CD4-positive, alpha-beta T cell treated with Interleukin-10 for 1 hour (primary cell): ENCODE data around the gene P2RX2.
"Not testable (repeated sequence)": the region's sequence is repeated elsewhere in the genome, so short reads cannot be mapped to it uniquely, and the experiment has no call there.

ENCODE experiments used
- DNase-seq: peaks from one replicate; pipeline ENCODE4 v3.0.0-alpha.2; 2020

The P2RX2 gene

DNA sequence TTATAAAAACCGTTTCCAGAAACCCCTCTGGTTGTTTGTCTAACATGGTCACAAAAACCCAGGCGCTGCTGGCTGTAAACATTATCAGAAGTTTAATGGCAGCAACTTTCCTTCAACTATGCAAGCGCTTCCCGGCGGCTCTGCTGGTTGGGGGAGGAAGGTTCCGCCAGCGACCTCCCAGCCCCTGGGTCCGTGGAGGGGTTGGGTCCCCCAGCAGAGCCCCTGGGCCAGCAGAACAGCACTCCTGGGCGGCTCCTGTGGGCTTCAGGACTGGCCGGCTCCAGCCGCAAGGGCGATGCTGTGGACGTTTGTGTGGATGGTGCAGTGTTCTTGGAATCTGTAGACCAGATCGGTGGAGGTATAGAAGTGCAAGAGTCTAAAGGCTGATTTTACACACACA is 34.1 kb upstream of the P2RX2 start:
- no peak for DNase-seq

DNA sequence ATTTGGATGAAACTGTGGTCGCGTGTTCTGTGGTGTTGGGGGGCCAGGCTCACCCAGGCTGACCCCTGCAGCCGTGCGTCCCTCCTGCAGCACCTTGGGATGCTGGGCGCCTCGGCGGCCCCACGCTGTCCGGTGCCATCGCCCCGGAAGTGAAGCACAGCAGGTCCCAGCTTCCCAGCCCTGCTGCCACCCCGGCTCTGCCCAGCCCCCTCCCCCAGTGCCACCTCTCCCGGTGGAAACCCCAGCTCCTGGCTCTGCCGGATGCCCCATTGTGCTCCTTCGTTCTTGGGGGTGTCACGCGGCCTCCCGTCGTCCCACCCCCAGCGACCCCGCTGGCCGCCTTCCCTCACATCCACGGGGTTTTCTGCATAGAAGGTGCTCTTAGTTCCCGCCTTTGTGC is 33.4 kb upstream of the P2RX2 start:
- no peak for DNase-seq

DNA sequence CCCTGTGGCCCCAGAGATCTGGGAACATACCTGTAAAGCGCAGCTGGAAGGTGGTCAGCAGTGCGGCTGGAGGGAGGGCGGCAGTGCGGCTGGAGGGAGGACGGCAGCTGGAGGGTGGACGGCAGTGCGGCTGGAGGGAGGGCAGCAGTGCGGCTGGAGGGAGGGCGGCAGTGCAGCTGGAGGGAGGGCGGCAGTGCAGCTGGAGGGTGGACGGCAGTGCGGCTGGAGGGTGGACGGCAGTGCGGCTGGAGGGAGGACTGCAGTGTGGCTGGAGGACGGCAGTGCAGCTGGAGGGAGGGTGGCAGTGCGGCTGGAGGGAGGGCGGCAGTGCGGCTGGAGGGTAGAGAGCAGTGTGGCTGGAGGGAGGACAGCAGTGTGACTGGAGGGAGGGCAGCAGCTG is 31.6 kb upstream of the P2RX2 start:
- DNase-seq: no peak

DNA sequence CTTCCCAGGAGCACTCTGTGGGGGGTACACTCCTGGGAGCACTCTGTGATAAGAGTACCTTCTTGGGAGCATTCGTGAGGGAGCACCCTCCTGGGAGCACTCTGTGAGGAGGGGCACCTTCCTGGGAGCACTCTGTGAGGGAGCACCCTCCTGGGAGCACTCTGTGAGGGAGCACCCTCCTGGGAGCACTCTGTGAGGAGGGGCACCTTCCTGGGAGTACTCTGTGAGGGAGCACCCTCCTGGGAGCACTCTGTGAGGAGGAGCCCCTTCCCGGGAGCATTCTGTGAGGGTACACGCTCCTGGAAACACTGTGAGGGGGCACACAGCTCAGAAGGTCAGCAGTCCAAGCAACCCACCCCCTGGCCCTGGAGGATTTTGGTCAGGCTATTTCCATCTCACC is 30.8 kb upstream of the P2RX2 start:
- no peak for DNase-seq

DNA sequence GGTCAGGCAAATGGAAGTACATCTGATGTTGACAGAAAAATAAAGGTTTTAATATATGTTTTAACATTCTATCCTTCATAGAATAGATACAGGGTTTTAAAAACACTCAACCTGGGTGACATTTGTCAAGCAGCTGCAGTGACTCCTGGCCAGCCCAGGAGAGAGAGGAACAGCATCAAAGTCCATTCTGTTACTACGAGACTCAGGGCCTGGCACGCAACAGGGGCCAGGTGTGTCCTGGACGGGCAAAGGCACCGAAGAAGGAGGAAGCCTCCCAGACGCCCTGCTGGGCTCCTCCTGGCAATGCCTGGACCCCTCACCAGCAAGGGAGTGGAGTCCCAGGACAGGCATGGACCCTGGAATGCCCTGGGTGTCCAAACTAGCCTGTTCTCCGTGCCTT is 30.3 kb upstream of the P2RX2 start:
- no peak for DNase-seq

DNA sequence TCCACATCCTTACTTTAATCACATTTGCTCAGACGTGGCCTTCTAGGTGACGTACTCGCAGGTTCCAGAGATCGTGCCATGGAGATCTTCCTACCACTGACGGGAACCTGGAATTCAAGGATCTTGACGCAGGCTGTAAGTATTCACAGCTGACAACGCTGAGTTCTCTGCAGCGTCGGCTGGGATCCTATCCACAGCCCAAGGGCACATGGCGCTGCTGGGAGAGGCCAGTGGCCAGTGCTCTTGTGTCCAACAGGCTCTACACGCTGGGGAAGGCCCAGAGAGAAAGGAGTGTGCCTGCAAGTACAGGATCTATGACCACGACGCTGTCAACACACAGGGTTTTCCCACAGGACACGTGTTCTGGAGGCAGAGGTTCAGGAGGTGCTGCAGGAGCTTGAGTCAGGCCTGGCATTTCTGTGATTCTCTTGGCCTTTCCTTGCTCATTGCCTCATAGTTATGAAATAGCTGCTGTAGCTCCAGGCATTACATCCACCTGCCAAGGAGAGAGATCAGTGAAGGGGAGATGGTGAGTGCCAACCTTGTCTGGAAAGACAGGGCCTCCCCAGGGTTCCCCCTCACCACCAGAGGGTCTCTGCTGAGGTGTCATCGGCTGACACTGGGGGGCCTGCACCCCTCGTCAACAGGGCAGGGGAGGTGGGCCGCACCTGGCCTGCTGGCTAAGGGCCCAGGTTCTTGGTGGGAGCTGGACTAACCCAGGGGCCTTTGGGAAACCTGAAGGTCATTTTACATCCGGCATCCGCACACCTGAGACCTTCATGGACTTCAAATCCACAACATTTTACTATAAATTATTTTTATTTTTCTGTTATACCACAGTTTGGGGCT is 29.5 kb upstream of the P2RX2 start:
- DNase-seq: no peak

DNA sequence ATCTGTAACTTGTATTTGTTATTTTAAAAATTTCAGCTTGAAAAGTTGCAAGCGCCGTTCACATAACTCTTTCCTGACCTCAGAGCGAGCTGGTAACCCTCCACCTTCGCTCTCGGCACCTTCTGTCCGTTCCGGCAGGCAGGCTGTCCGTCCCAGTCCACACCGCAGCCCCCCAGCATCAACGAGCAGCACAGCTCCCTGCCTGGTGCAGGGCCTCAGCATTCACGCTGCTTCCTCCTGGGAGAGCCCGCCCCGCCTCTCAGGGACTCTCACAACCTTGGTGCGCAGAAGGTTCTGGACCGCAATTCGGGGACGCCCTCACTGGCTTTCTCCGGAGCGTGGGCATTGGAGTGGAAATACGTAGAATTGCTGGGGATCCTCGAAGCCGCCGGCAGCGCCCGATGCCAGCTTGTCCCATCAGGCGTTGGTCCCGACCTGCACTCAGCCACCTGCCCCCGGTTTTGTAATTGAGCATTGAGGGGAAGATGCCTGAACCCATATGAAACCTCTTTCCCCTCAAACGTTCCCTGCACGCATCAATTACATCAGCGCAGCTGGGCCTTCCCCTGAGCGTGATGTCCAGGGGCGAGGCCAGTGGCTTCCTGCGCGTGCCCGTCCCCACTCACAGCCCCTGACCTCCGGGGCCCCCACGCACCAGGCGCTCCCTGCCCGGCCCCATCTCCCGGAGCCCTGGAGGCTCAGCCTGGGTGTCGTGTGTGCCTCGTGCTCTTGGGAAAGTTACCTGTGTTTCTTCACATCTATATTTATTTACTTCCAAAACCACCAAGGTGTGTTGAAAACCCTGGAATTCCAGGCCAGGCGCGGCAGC is 27.3 kb upstream of the P2RX2 start:
- no peak for DNase-seq

DNA sequence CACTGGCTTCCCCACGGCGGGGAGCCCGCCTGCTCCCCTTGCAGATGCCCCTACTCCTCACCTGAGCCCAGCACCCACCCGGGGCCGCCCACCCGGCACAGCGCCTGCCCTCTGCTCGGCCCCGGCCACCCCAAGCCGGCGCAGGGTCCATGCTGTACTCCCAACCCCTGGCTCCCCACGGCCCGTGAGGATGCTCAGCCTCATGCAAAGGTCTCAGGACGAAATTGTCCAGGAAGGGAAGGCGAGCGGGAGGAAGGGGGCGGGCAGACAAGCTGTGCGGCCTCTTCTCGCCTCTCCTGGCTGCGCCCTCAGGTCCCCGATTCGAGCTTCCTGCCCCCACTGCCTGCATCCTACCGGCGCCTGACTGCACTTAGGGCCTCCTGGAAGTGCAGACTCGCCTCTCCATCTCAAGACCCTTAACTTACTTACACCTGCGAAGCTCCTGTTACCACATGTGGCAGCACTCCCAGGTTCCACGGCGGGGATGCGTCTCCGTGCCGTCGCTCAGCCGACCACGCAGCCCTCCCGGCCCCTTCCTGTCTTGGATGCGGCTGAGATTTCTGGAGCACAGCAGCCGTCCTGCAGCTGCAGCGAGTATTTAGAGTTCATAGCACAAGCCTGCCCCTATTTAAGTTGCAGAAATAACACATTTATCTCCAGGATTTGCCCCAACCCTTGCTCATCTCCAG is 26.1 kb upstream of the P2RX2 start:
- DNase-seq: no peak

DNA sequence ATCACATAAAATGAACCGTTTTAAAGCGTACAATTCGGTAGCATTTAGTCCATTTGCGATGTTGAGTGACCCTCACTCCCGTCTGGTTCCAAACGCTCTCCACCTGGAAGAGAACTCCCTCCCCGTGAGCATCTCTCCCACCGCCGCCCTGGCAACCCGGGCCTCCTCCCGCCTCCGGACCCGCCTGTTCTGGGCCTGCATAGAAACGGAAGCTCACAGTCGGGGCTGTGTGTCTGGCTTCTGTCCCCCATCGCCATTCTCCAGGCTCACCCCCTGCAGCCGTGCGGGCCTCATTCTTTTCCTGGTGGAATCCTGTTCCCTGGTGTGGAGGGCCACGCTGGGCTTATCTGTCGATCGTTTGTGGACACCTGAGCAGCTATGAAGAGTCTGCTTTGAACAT is 25.5 kb upstream of the P2RX2 start:
- no peak for DNase-seq

DNA sequence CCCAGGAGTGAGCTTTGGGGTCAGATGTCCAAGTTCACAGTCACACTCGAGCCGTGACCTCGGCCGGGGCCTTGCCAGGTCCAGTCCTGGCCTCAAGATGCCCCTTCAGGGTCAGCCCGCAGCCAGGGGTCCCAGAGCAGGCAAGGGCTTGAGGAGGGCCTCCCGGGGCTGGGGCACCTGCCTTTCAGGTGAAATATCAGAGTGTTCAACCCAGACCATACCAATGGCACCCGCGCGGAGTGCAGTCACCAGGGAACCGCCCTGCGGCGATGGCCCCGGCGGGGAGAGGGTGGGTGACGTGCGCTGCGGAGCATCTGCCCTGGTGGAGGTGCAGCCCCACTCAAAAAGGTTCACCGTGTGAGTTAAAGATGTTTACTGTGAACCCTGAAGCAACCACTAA is 25.1 kb upstream of the P2RX2 start:
- DNase-seq: no peak

DNA sequence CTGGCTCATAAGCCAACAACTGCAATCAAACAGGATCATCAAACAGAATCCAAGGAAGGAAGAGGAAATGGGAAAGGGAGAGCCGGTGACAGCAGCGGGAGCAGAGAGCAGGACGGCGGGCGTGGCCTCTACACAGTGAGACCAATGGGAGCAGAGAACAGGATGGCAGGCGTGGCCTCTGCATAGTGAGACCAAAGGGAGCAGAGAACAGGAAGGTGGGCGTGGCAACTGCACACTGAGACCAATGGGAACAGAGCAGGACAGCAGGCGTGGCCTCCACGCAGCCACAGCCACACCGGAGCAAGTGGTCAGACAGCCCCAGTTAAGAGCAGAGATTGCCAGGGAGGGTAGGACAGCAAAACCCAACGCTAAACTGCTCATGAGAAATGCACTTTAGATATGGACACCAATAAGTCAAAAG is 24.6 kb upstream of the P2RX2 start:
- DNase-seq: no peak

DNA sequence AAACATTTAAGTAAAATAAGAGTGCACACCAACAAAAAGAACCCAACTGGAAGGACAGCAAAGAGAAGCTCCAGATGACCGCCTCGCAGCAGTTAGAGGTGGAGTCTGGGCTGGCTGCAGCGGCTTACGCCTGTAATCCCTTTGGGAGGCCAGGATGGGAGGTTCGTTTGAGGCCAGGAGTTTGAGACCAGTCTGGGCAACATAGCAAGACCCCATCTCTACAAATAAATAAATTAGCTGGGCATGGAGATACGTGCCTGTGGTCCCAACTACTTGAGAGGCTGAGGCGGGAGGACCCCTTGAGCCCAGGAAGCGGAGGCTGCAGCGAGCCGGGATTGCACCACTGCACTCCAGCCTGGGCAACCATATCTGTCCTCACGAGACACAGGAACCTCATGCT is 23.4 kb upstream of the P2RX2 start:
- no peak for DNase-seq

DNA sequence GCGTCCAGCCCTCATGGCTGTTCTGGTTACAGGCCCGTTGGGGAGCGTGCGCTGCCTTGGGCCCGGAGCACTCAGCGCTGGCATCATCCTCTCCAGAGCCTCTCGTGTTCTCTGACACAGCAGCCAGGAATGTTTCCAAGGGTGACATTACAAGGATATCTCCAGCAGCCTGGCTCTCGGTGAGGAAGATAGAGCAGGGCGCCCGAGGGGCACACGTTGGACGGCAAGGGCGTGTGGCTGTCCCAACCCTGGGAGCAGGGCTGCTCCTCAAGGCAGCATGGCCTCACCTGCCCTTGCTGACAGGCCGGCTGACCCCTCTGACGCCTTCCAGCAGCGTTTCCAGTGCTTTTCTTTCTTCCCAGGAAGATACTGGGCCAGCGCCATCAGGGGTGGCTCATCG is 22.6 kb upstream of the P2RX2 start:
- DNase-seq: no peak

DNA sequence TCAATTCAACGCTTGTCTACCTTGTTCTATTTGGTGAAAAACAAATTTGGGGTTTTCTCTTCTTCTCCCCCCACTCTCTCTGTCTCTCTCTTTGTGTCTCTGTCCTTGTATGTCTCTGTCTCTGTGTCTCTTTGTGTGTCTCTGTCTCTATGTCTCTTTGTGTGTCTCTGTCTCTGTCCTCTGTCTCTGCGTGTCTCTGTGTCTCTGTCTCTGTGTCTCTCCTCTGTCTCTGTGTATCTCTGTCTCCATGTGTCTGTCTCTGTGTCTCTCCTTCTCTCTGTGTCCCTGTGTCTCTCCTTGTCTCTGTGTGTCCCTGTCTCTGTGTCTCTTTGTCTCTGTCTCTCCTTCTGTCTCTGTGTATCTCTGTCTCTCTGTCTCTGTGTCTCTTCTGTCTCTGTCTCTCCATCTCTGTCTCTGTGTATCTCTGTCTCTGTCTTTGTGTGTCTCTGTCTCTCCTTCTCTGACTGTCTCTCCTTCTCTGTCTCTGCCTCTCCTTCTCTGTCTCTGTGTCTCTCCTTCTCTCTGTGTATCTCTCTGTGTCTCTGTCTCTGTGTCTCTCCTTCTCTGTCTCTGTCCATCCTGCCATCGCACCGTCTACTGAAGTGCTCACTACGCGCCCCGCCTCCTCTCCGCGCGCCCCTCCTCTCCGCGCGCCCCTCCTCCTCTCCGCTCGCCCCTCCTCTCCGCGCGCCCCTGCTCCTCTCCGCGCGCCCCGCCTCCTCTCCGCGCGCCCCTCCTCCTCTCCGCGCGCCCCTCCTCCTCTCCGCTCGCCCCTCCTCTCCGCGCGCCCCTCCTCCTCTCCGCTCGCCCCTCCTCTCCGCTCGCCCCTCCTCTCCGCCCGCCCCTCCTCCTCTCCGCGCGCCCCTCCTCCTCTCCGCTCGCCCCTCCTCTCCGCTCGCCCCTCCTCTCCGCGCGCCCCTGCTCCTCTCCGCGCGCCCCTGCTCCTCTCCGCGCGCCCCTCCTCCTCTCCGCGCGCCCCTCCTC is 21.0 kb upstream of the P2RX2 start:
- peak; percentile 64 for DNase-seq

DNA sequence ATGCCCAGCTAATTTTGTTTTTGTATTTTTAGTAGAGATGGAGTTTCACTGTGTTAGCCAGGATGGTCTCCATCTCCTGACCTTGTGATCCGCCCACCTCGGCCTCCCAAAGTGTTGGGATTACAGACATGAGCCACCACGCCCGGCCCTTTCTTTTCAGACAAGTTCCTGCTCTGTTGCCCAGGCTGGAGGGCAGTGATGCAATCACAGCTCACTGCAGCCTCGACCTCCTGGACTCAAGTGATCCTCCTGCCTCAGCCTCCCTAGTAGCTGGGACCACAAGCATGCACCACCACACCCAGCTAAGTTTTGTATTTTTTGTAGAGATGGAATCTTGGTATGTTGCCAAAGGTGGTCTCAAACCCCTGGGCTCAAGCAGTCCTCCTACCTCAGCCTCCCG is 19.1 kb upstream of the P2RX2 start:
- DNase-seq: not testable (repeated sequence)

DNA sequence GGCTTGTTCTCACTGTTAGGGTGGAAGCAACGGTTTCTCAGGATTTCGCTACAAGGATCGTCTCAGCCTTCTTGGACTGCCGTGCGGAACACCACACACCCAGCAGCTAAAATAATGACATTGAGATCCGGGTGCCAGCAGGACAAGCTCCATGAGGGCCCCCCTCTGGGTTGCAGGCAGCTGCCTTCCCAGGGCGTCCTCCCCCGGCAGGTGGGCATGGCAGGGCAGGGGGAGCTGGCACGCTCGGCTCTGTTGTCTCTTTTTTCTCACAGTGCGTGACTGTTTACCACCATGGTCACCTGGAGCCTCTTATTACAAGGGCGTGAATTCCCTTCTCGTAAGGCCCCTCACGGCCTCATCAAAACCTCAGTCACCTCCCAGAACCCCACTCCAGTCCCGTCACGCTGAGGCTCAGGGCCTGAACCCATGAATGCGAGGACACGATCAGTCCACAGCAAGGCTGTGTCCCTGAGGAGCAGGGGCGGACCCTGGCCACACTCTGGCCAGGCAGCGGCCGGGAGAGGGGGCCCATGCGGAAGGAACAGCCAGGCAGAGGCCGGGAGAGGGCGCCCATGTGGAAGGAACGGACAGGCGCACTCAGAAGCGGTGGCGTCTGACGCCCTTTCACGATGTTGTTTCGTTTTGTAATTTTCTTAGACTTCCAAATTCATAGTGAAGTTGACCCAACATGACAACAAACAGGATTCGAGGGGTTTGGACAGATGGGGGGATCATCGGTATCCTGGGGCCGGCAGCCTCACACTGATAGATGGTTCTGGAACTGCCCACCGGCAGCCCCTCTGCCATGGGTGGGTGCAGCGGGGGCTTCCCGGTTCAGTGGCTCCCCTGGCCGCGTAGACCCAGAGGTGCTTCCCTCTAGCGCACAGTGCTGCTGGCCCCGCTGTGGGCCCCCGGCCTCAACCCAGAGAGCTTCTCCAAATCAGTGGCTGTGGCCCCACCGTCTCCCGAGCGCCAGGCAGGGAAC is 18.2 kb upstream of the P2RX2 start:
- peak; percentile 33 for DNase-seq

DNA sequence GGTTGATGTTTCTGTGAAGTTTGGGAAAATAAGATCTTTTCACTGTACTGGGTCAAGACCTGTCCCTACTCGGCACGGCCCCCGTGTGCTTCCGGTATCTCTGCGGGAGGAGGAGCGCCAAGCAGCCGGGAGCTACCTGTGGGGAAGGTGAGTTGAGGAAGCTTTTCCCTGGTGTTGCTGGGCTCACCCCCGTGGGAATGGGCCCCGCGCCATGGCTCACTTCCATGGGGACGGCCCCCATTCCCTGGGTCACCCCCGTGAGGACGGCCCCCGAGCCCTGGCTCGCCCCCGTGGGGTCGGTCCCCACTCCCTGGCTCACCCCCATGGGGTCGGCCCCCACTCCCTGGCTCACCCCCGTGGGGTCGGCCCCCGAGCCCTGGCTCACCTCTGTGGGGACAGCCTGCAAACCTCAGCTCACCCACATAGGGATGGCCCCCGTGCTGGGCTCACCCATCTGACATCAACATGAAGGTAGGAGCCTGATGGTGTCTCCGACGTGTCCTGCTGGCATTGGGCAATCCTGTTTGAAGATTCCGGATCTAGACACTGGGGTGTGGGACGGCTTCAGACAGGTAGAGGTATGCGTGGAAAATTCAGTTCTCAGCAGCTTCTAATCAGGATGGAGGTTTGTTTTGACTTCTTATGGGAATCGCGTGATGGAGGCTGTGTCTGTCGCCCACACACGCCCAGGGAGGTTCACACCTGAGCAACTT is 17.2 kb upstream of the P2RX2 start:
- DNase-seq: no peak

DNA sequence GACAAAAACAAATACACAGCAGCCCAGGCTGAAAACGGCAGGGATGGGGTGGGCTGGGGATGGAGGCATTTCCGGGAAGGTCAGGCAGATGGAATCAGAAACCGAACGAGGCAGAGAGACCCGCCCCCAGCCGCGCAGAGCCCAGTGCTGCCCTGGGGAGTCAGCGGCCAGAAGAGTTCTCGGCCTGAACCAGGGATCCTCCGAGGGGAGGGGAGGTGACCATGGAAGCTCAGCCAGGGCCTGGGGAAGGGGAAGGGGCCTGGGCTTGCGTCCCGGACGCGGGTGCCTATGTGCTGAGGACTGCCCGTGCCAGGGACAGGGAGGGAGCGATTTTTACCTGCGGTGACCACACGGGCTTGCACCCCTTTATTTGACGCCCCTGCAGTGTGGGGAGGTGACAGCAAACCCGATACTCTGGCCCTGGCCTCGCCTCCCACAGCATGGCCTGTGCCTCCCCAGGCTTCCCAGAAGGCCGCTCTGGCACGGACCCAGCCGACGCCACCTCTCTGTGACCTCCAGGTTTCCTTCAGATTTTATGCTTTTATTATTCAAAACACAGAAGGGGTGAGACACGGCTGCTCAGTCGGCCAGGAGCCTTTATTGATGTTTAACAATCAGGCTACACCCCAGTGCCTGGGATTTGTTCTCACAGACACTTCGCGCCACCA is 15.9 kb upstream of the P2RX2 start:
- DNase-seq: no peak

DNA sequence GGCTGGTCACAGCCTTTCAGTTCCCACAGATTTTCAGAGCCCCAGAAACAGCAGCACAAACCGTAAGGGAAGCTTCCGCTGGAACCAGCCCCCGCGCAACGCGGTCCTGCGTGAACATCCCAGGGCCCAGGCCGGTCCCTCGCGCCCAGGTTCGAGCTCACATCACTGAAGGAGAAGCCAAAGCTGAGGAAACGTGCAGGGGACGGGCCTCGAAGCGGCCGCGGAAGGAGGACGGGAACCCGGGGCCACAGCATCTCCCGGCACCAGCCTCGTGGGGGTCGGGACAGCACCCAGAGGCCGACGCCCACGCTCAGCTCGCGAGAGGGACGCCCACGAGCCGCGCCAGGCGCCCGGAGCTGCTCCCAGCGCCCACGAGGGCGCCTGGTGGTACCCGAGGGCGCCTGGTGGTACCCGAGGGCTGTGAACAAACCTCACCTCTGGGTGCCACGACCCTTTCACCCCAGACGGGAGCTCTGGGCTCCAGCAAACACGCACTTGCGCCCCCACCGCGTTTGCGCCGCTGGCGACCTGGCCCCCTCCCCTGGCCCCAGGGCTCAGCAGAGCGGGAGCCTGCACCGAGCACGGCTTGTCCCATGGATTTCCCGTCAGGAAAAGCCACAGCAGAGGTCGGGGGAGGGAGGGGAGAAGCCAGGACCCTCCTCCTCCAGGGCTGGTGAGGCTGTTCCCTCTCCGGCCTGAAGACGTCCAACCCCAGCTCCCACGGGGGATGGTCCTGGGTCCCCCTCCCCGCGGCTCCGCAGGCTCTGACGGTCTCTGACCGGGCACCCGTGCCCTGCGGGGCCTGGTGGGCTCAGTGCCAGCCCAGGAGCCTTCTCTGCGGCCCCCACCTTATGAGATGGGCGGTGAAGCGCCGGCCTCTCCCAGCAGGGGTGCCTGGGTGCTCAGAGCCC is 15.1 kb upstream of the P2RX2 start:
- no peak for DNase-seq
